ENCODE results near the gene PPP6R2.

Gene PPP6R2

DNA sequence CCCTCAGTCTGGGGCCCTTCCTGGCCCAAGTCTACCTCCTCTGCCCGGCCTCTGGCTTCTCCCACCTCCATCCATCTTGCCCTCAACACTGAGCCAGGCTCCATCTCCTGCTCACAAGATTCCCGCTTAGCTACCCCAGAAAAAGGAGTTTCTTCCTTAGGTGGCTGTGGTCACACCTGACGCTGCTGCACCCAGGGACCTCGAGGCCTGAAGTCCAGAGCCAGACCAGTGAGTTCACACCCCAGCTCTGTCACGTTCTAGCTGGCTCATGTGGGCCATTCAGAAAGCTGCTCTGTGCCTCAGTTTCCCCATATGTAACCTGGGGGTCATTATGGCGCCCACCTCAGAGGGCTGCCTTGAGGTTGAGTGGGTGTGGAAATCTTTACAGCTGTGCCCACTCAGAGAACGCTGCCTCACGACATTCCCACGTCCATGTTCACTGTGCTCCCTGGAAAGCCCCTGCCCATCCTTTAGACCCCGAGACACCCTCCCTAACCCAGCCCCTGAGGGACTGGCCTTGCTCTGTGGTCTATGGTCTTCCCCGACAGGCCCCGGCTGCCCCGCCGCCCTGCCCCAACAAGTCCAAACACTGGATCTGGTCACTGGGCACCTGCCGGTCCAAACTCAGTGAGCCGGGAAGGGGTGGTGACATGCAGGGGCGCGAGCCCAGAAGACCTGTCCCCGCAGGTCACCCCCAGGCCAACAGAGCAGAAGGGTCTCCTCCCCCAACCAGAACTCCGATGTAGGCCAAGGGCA, 45.4 kb upstream of the PPP6R2 start:
- H3K4me3 ChIP-seq (ENCODE audit: low read depth, low read length): no peak overlapping the region
- no peak for DNase-seq (ENCODE audit: low read depth)
- TF ChIP-seq MYC (IDR thresholded peaks at IDR 0.05; ENCODE audit: low read depth, low read length): no peak
- TF ChIP-seq, protein P1, sequence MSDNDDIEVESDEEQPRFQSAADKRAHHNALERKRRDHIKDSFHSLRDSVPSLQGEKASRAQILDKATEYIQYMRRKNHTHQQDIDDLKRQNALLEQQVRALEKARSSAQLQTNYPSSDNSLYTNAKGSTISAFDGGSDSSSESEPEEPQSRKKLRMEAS (IDR thresholded peaks at IDR 0.05; ENCODE audit: low read depth, low read length): no peak
- no peak for TF ChIP-seq POLR2A (IDR thresholded peaks at IDR 0.05; ENCODE audit: extremely low read depth, insufficient read length)
- TF ChIP-seq, protein P2, sequence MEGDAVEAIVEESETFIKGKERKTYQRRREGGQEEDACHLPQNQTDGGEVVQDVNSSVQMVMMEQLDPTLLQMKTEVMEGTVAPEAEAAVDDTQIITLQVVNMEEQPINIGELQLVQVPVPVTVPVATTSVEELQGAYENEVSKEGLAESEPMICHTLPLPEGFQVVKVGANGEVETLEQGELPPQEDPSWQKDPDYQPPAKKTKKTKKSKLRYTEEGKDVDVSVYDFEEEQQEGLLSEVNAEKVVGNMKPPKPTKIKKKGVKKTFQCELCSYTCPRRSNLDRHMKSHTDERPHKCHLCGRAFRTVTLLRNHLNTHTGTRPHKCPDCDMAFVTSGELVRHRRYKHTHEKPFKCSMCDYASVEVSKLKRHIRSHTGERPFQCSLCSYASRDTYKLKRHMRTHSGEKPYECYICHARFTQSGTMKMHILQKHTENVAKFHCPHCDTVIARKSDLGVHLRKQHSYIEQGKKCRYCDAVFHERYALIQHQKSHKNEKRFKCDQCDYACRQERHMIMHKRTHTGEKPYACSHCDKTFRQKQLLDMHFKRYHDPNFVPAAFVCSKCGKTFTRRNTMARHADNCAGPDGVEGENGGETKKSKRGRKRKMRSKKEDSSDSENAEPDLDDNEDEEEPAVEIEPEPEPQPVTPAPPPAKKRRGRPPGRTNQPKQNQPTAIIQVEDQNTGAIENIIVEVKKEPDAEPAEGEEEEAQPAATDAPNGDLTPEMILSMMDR (IDR thresholded peaks at IDR 0.05; ENCODE audit: low read depth, low read length): no peak

- DNase-seq (ENCODE audit: low read depth): no peak
- no peak overlapping the region for H3K4me3 ChIP-seq (ENCODE audit: low read depth, low read length)
- TF ChIP-seq, protein P1 (IDR thresholded peaks at IDR 0.05; ENCODE audit: low read depth, low read length): no peak
- TF ChIP-seq POLR2A (IDR thresholded peaks at IDR 0.05; ENCODE audit: extremely low read depth, insufficient read length): no peak
- no peak for TF ChIP-seq MYC (IDR thresholded peaks at IDR 0.05; ENCODE audit: low read depth, low read length)
- TF ChIP-seq, protein P2 (IDR thresholded peaks at IDR 0.05; ENCODE audit: low read depth, low read length): no peak
Measured at GRCh38 chr22:50298266-50298637, 44.9 kb upstream of the PPP6R2 start.

- DNase-seq (ENCODE audit: low read depth): no peak
Measured at GRCh38 chr22:50298937-50299784, 44.0 kb upstream of the PPP6R2 start.

DNA sequence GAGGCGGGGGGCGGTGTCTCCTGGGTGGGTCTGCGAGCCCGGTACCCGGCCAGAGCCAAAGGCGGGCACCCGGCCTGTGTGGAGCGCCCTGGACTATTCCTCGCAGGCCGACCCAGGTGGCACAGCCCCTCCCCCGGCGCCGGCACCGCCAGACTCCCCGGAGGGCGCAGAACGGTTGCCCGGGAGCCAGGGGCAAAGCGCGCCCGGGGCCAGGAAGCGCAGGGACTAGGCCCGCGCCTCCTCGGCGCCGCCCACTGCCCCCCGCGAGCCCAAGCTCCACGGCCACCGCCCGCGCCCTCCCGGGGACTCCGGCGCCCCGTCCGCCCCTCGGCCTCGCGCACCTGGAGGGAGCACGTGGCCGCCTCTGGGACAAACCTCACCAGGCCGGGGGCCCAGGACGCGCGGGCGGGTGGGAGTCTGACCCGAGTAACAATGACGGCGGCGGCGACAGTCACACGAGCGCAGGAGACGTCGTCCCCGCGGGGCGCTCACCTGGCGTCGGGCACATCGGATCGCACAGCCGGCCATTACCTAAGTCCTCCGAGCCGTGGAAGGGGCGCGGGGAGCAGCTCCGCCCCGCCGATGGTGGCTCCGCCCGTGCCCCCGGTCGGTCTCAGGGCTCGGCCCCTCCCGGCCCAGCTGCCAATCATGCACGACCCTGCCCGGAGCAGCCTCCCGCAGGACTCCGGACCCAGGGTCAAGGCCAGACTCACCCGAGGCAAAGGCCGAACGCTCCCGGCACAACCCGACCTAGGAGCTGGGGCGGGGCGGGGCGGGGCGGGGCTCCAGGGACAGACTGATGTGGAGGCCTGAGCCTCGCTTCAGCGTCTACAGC, 43.1 kb upstream of the PPP6R2 start:
- no peak overlapping the region for H3K4me3 ChIP-seq (ENCODE audit: low read depth, low read length)
- no peak for DNase-seq (ENCODE audit: low read depth)
- TF ChIP-seq POLR2A (IDR thresholded peaks at IDR 0.05; ENCODE audit: extremely low read depth, insufficient read length) (no peak), MYC (IDR thresholded peaks at IDR 0.05; ENCODE audit: low read depth, low read length) (no peak)
- TF ChIP-seq, protein P2 (IDR thresholded peaks at IDR 0.05; ENCODE audit: low read depth, low read length): no peak
- TF ChIP-seq, protein P1 (IDR thresholded peaks at IDR 0.05; ENCODE audit: low read depth, low read length): no peak

More at GRCh38 chr22:50298937-50299784, 44.0 kb upstream of the PPP6R2 start:
- TF ChIP-seq, protein P2 (IDR thresholded peaks at IDR 0.05; ENCODE audit: low read depth, low read length): no peak
- TF ChIP-seq, protein P1 (IDR thresholded peaks at IDR 0.05; ENCODE audit: low read depth, low read length): no peak
- no peak for TF ChIP-seq MYC (IDR thresholded peaks at IDR 0.05; ENCODE audit: low read depth, low read length)
- TF ChIP-seq POLR2A (IDR thresholded peaks at IDR 0.05; ENCODE audit: extremely low read depth, insufficient read length): no peak
- no peak overlapping the region for H3K4me3 ChIP-seq (ENCODE audit: low read depth, low read length)

DNA sequence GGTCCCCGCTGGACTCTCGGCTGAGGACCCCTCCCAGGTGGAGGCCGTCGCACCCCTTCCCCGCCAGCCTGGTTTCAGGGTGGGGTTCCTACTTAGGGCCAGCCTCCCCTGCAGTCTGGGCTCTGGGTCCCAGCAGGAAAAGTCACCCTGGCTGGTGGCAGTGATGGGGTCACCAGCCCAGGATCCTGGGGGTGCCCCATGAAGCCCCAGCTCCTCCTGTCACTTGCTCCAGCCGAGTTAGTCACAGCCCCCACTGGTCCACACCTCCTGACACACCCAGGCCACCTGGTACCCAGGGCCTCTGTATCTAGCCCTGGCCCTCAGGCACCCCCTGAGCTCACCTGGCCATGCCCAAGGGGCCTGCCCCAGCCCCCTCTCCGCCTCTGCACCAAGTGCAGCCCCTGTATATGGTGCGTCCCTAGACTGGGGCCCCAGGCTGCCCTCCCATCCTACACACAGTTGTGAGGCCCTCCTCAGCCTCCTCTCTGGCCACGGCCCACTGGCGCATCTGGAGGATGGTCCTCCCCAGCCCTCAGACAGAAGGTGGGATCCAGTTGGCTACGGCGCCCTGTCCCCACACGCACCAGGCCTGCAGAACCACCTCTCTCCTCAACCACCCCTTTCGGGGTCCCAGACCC, 42.4 kb upstream of the PPP6R2 start:
- no peak overlapping the region for H3K4me3 ChIP-seq (ENCODE audit: low read depth, low read length)
- TF ChIP-seq, protein P2 (IDR thresholded peaks at IDR 0.05; ENCODE audit: low read depth, low read length): no peak
- TF ChIP-seq MYC (IDR thresholded peaks at IDR 0.05; ENCODE audit: low read depth, low read length) (no peak), POLR2A (IDR thresholded peaks at IDR 0.05; ENCODE audit: extremely low read depth, insufficient read length) (no peak)
- TF ChIP-seq, protein P1 (IDR thresholded peaks at IDR 0.05; ENCODE audit: low read depth, low read length): no peak
- DNase-seq (ENCODE audit: low read depth): no peak

Measured in NB4 (cell line).